ENCODE data around the gene SNTN. TPM values are rescaled to one million over a fixed set of nuclear protein-coding genes. Genes with fewer than 3 reads are reported as not detected.
A peak's percentile ranks its signal among the peaks of the same experiment; 100 is the strongest.

Gene SNTN
- total and polyA plus RNA-seq, 9 of the 15 experiments (the other 6 are each of a cell fraction or from before 2014, with no cell fraction given): not detected

DNA sequence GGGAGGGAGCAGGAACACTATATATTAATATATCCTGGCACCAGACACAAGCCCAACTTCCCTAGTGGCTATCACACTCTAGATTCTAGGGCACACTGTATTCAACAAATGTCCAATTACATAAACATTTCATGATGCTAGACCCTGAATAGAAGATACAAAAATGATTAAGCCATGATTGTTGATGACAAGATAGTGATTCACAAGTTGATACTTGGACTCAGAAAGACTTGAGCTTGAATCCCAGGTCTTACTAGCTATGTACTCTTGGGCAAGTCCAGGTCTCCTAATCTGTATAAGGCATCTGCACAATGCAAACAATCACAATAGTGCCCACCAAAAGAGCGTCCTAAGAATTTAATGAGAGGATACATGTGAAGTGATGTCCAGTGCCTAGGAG, 10.0 kb upstream of the SNTN start:
- H3K27me3 ChIP-seq (ENCODE audit: control insufficient read depth in 2 of 2, insufficient read depth in 2 of 2, low read length in 2 of 2): no peaks in the 10 kb centered on the region
- BruUV-seq (replicated peaks): no TSS peak

GRCh38 chr3:63644212-63644797, 8.2 kb upstream of the SNTN start:
- Histone ChIP-seq H3K27ac (ENCODE audit: extremely low read depth, low read depth, low read length) (no peak overlapping the region), H3K36me3 (ENCODE audit: control insufficient read depth, insufficient read depth, low read length) (no peaks in the 10 kb centered on the region), H3K4me3 (no peak overlapping the region), H3K9ac (ENCODE audit: insufficient read depth in 1 of 2, low read depth in 2 of 2, low read length in 2 of 2) (no peak overlapping the region), H2AFZ (ENCODE audit: low read depth, low read length) (no peak overlapping the region), H3K9me1 (ENCODE audit: control insufficient read depth, insufficient read depth, low read length) (no peaks in the 10 kb centered on the region), H3K4me2 (ENCODE audit: insufficient read depth, low read length) (no peak overlapping the region), H3K27me3 (ENCODE audit: control insufficient read depth in 2 of 2, insufficient read depth in 2 of 2, low read length in 2 of 2) (no peaks in the 10 kb centered on the region), H3K9me3 (replicated peaks; ENCODE audit: control insufficient read depth, insufficient read depth, low read depth, low read length) (no peaks in the 10 kb centered on the region), H4K20me1 (replicated peaks; ENCODE audit: control insufficient read depth, insufficient read depth, low read length) (no peaks in the 10 kb centered on the region), H3K79me2 (ENCODE audit: control insufficient read depth, insufficient read depth, low read length) (no peaks in the 10 kb centered on the region), H3K4me1 (replicated peaks in 1 of 2; ENCODE audit: control insufficient read depth in 2 of 2, insufficient read depth in 2 of 2, low read length in 2 of 2) (no peaks in the 10 kb centered on the region)
- in situ Hi-C loops (cut with MboI): no loop called here
- DNase-seq (ENCODE audit: extremely low read depth in 1 of 4, low spot score in 3 of 4): no peak
- no TSS peak for BruUV-seq (replicated peaks)
- ATAC-seq: no peak
- intact Hi-C loops (cut with micrococcal nuclease): no loop called here
- ChIA-PET POLR2A (no interaction called here), CTCF (ENCODE audit: low intra/inter-chr PET ratio) (no interaction called here)
- FAIRE-seq: no peak
- TF ChIP-seq ZFP1 (CRISPR knock-in tag; IDR thresholded peaks at IDR 0.05): no peak
- 0 out of 2 replicates have a peak, but pooled peaks have one; percentile 13 for TF ChIP-seq ZNF316 (IDR thresholded peaks at IDR 0.05)
- 0% methylated on average over 5 of the region's 5 CpGs for WGBS (ENCODE audit: insufficient coverage, low coverage, missing lambda C conversion rate)

More for the DNA sequence above, 10.0 kb upstream of the SNTN start:
- POLR2A ChIA-PET: no interaction called here
- WGBS (ENCODE audit: insufficient coverage, low coverage, missing lambda C conversion rate): 0% methylated on average over 1 of the region's 1 CpG
- CTCF ChIA-PET (ENCODE audit: low intra/inter-chr PET ratio): no interaction called here
- Histone ChIP-seq H3K4me2 (ENCODE audit: insufficient read depth, low read length) (no peak overlapping the region), H3K4me1 (replicated peaks in 1 of 2; ENCODE audit: control insufficient read depth in 2 of 2, insufficient read depth in 2 of 2, low read length in 2 of 2) (no peaks in the 10 kb centered on the region), H4K20me1 (replicated peaks; ENCODE audit: control insufficient read depth, insufficient read depth, low read length) (no peaks in the 10 kb centered on the region), H3K36me3 (ENCODE audit: control insufficient read depth, insufficient read depth, low read length) (no peaks in the 10 kb centered on the region), H3K9ac (ENCODE audit: insufficient read depth in 1 of 2, low read depth in 2 of 2, low read length in 2 of 2) (no peak overlapping the region), H3K9me1 (ENCODE audit: control insufficient read depth, insufficient read depth, low read length) (no peaks in the 10 kb centered on the region), H3K27ac (ENCODE audit: extremely low read depth, low read depth, low read length) (no peak overlapping the region), H3K9me3 (replicated peaks; ENCODE audit: control insufficient read depth, insufficient read depth, low read depth, low read length) (no peaks in the 10 kb centered on the region), H3K79me2 (ENCODE audit: control insufficient read depth, insufficient read depth, low read length) (no peaks in the 10 kb centered on the region), H2AFZ (ENCODE audit: low read depth, low read length) (no peak overlapping the region), H3K4me3 (no peak overlapping the region)
- intact Hi-C loops (cut with micrococcal nuclease): no loop called here
- FAIRE-seq (no peak), DNase-seq (ENCODE audit: extremely low read depth in 1 of 4, low spot score in 3 of 4) (no peak), ATAC-seq (no peak)
- in situ Hi-C loops (cut with MboI): no loop called here
- TF ChIP-seq ASH1L (IDR thresholded peaks at IDR 0.05; ENCODE audit: borderline replicate concordance, low read depth, partially characterized antibody) (no peak), SIX5 (IDR thresholded peaks at IDR 0.05; ENCODE audit: borderline replicate concordance in 1 of 2, insufficient read depth in 1 of 2, low read depth in 1 of 2, low read length in 2 of 2) (no peak), CXXC5 (CRISPR knock-in tag; IDR thresholded peaks at IDR 0.05) (no peak), ELF2 (CRISPR knock-in tag; IDR thresholded peaks at IDR 0.05) (no peak), RFX7 (CRISPR knock-in tag; IDR thresholded peaks at IDR 0.05) (no peak), POLR2B (IDR thresholded peaks at IDR 0.05; ENCODE audit: low read depth, partially characterized antibody) (no peak), CBX1 (IDR thresholded peaks at IDR 0.05; ENCODE audit: low read depth) (no peak), ZNF212 (CRISPR knock-in tag; IDR thresholded peaks at IDR 0.05) (no peak), NFXL1 (CRISPR knock-in tag; IDR thresholded peaks at IDR 0.05) (no peak), STAT5A (IDR thresholded peaks at IDR 0.05; ENCODE audit: borderline replicate concordance, low read length) (no peak), SRF (CRISPR knock-in tag; IDR thresholded peaks at IDR 0.05) (no peak), PYGO2 (tag; IDR thresholded peaks at IDR 0.05) (no peak), TCF7 (IDR thresholded peaks at IDR 0.05; ENCODE audit: borderline replicate concordance) (no peak)

Measured in K562 (cell line).